ENCODE measurements around the gene TGFBR1.
"Not testable (repeated sequence)": the region's sequence is repeated elsewhere in the genome, so short reads cannot be mapped to it uniquely, and the experiment has no call there.

The TGFBR1 gene

DNA sequence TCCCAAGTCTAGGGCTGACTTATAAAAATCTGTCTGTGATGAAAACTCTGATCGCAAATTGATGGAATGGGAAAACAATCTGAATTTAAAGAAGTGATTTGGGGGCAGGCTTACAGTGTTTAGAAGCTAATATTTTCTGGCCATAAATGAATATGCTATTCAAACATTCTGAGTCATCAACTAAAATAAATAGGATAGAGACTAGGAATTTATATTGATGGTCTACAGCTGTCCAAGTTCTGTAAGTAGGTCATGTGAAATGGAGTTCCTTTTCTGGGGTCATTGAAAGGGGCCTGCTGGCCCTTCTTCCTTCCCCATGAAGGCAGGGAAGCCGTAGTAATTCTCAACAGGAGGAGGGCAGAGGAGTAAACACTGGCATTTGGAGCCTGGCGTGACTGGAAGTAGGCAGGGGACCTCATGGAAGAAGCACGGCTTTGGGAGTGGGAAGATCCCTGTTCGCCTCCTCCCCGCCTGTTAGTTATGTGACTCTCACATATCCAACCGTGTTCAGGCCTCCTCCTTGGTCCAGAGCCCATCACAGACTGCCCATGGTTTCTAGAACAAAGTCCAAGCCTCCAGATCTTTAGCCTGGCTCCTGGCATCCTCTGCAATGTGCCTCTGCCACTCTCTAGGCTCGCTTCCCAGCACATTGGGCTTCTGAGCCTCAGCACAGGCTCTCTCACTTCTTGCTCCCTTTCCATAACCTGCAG lies 85.1 kb downstream of the TGFBR1 start:
- no peak for DNase-seq (ENCODE audit: low spot score)

- DNase-seq (ENCODE audit: low spot score) = no peak
These were observed 85.8 kb downstream of the TGFBR1 start for GRCh38 chr9:99190597-99191283.

DNA sequence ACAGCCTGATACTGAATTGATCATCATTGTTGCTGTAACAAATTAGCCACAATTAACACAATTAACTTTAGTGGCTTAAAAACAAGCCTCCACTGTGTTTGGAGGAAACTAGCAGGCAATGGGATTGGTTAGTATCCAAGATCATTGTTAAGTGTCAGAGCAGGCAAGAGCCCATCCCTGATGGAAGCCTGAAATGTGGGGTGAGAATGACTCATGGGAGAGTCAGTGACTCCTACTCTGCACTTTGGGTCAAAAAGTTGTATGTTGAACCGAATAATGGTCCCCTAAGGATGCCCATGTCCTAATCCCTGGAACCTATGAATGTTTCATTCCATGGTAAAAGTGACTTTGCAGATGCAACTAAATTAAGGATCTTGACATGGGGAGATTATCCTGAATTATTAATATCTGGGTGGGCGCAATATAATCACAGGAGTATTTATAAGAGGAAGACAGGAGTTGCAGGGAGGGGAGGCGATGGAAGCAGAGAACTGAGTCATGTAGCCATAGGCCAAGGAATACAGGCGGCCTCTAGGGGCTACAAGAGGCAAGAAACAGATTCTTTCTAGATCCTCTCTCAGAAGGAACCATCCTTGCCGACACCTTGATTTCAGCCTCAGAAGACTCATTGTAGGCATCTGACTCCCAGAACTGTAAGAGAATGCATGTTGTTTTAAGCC lies 88.0 kb downstream of the TGFBR1 start:
- DNase-seq (ENCODE audit: low spot score) = no peak

DNA sequence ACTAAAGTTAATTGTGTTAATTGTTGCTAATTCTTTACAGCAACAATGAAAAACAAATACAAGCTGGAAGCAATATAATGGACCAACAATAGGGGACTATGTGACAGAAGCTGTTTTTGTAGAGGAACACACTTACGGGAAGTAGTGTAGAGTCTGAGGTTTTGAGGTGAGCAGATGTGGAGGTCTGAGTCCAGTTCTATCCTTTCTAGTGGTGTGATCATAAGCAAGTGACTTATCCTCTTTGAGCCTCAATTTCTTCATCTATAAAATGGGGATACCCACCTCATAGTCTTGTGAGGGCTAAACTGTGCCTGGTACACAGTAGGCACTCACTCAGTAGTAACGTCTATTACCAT lies 88.5 kb downstream of the TGFBR1 start:
- DNase-seq (ENCODE audit: low spot score) = no peak

GRCh38 chr9:99196484-99196883 lies 91.6 kb downstream of the TGFBR1 start:
- DNase-seq (ENCODE audit: low spot score) = not testable (repeated sequence)

- DNase-seq (ENCODE audit: low spot score) = no peak
These were observed 92.3 kb downstream of the TGFBR1 start for GRCh38 chr9:99197124-99197630.

DNA sequence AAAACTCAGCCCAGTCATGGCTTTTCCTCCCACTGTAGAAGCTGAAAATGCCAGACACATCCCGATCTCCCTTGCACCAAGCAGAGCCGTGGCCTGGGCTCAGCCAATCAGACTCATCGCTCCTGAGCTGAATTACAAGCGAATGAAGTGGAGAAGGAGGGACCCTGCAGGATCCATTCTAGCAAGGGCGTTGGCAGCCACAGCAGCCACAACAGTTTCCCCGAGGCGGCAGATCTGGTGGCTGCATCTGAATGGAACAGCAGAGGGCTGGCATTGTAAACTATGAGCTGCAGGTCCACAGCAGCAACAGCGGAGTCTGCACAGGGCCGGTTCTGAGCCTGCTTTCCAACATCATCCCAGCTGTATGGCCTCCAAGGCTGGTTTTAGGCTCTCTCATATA lies 93.1 kb downstream of the TGFBR1 start:
- DNase-seq (ENCODE audit: low spot score) = no peak

- DNase-seq (ENCODE audit: low spot score) = no peak
These were observed 95.1 kb downstream of the TGFBR1 start for GRCh38 chr9:99199938-99200539.

- DNase-seq (ENCODE audit: low spot score) = no peak
These were observed 96.7 kb downstream of the TGFBR1 start for GRCh38 chr9:99201603-99202002.
